HG03175 (cell line): ENCODE results near the gene GLI3.

Source experiments
- ATAC-seq: cut with Tn5 transposase; IDR thresholded peaks from one replicate; pipeline ENCODE4 v1.9.1; 2021; ENCODE audit warnings: mild to moderate bottlenecking, moderate library complexity; ENCODE audit not compliant: unreplicated experiment

Gene GLI3

DNA sequence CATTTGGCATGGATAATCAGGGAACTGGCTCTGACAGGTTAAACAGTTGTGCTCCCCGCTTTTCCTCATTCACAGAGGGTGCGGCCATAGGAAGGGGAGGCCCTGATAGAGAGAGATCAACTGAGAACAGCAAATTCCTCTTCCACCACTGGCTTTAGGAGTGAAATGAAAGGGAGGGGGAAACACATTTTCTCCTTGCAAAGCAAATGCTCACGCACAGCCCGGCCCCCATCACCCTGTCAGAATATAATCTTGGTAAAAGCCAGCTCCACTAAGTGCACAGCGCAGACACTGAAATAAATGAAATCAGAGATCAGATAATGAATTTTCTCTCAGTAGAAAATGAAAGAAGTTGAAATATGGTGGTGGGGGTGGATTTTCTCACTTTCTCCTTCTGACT is 187.2 kb downstream of the GLI3 start:
- ATAC-seq, result no peak

DNA sequence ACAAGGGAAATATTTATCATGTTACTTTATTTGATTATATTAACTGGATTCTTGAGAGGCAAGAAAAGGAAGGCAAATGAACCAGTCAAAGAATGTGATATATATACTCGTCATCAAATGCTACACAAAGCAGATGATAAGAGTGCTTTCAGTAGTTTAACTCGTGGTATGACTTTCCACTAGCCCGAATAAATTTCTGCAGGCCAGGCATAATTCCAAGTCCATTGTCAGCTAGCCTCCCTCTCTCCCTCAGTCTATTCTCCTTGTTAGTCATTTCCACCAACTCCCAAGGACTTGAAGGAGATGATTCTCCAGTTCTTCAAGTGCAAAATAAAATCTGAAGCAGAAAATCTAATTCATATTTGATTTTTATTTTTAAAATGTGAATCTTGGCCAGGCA is 190.5 kb downstream of the GLI3 start:
- no peak for ATAC-seq

DNA sequence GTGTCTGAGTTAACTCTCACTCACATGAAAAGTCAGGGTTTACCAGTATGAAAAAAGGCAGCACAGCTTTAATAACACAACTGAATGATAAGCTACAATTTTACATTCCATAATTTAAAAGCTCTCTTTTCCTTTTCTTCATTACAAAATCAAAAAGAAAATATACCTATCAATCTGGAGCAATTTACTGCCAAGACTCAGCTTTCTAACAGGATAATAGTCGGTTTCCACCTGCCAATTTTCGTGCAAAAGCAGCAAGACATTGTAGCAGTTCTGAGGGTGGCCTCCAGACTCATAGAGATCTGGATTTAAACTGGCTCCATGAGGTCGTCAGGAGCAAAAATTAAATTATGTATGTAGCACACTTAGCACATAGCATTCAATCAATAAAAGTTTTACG is 191.0 kb downstream of the GLI3 start:
- ATAC-seq, result no peak

- ATAC-seq, result no peak
Measured at GRCh38 chr7:42039921-42040320, 197.1 kb downstream of the GLI3 start.

DNA sequence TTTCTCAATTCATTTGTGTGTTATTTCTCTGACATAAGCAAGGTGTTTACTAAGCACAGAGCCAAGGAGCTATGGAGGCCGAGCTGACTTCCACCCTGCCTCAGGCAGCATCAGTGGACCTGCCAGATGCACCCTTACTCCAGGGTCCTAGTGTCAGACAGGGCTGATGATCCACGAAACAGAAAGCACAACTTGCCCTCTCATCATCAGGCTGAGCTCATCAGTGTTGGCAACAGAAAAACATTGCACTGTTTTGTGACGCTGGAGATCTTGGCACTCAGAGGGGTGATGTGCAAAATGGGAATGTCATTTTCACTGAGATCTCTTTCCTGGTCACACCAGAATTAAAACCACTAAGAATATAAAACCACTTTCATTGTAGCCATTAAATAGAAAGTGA is 201.8 kb downstream of the GLI3 start:
- no peak for ATAC-seq

- ATAC-seq, result no peak
Measured at GRCh38 chr7:42033480-42033879, 203.5 kb downstream of the GLI3 start.

GRCh38 chr7:42029405-42029804 is 207.6 kb downstream of the GLI3 start:
- no peak for ATAC-seq

DNA sequence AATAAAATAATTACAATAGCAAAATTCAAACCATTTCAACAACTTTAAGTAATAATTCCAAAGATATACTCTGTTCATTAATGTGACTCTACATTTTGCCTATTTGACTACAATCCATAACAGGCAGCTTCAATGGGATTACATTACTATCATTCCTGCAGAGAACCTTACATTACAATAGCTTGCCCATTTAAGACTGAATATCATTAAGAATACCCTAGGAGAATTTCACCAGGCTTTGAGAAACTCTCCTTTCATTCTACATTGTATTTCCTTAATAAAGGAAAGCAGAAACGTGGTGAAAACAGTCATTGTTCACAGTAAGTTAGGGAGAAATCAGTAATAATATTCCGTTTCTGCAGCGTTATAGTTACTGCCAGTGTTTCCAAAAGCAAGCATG is 209.5 kb downstream of the GLI3 start:
- ATAC-seq, result no peak

GRCh38 chr7:42026622-42027197 is 210.3 kb downstream of the GLI3 start:
- ATAC-seq, result no peak

GRCh38 chr7:42025635-42026375 is 211.2 kb downstream of the GLI3 start:
- no peak for ATAC-seq

DNA sequence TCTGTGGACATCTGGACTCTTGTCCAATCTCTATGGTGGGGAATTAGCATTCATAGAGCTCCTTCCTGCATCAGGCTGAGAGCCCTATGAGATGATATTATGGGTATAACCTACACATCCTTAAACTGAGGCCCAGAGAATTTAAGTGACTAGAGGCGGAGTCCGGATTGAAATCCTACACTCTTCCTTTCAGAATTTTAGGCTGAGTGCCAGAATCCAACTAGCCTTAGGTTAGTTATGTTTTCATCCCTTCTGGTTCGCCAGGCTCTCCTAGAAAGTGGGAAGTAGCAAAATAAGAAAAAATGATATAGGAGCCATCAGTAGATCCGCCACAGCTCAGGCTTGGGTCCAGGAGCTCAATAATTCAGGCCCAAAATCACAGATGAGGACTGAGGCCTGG is 212.5 kb downstream of the GLI3 start:
- no peak for ATAC-seq

- no peak for ATAC-seq
Measured at GRCh38 chr7:42023262-42023661, 213.7 kb downstream of the GLI3 start.

DNA sequence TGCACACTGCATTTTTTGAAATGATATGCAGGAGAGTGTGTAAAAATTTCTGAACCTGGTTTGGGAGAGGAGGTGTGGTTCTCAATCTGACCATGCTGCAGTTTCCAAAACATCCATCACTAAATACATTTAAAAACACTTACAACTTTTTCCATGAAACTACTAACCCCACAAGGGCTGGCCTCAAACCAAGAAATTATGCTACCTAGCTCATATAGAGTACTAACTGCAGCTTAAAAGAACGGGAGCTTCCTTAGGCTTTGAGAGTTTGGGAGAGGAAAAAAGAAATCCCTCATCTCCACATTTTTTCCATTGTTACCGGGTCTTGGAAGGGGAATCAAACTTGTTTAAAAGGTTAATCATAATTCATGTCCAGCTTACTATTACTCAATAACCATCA is 214.2 kb downstream of the GLI3 start:
- no peak for ATAC-seq

DNA sequence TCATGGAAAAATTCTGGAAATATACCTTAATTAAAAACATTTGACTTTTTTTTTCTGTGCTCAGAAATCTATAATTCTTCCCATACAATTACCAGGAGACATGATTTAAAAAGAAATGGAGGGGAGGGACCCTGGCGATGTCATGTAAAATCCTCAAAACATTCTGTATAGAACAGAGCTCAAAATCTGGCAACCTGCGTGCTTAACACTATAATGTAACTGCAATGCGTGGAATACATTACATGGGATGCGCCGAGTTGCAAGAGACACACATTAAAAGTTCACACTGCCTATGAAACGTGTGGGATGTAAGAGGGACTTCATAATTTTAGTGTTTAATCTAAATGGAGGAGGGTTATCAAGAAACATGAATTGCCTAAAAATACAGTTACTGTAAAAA is 215.0 kb downstream of the GLI3 start:
- ATAC-seq, result no peak

- ATAC-seq, result no peak
Measured at GRCh38 chr7:42021631-42022030, 215.4 kb downstream of the GLI3 start.

GRCh38 chr7:42020061-42020460 is 216.9 kb downstream of the GLI3 start:
- ATAC-seq, result no peak

GRCh38 chr7:42017349-42017986 is 219.5 kb downstream of the GLI3 start:
- ATAC-seq, result no peak

GRCh38 chr7:42016517-42016916 is 220.5 kb downstream of the GLI3 start:
- ATAC-seq, result no peak

DNA sequence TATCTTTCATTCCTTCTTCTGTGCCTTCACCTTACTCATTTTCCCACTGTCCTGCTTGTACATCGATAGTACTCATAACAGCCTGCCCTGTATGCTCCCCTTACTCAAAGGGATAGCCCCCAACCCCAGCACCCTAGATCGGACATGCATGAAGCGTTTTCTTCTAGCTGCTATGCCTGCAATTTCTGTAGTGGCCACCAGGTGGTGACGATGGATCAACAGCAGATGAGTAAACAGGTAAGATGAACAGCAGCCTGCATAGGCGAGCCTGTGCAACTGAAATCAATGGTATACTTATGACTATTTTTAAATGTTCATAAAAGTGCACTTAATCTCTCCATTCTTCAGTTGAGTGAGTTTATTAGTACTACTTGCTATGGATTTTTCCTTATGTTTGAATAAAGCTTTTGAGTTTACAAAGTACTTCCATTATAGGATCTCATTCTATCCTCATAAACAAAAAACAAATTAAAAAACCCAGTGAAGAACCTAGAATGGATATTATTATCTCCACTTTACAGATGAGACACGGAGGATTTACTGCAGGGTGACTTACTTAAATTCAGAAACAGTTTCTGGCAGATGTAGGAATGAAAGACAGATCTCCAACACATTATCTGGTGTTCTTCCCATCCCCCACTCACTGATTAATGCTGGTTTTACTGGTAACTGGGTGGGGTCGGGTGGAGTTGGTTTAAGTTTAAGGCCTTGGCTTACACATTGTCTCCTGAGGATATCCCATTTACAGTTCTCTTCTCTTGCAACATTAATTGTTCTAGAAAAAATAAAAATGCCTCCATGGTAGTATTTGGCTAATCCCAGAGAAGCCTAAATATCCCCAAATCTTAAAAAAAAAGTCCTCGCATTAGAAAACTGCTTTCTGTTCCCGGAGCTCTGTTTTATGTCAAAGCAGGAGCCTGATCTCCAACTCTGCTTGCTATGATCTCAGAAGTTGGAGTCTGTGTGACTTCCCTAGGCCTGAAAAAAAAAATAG is 222.1 kb downstream of the GLI3 start:
- ATAC-seq, result no peak

GRCh38 chr7:42012786-42013360 is 224.1 kb downstream of the GLI3 start:
- ATAC-seq, result no peak

GRCh38 chr7:42012313-42012712 is 224.7 kb downstream of the GLI3 start:
- no peak for ATAC-seq
